Neural cell (in vitro differentiated cells): ENCODE measurements around the gene TAPBPL. TPM values are rescaled to one million over a fixed set of nuclear protein-coding genes. Genes with fewer than 3 reads are reported as not detected.
"Not testable (repeated sequence)": the region's sequence is repeated elsewhere in the genome, so short reads cannot be mapped to it uniquely, and the experiment has no call there.

Experiments
- H2AFZ ChIP-seq: fragments of 200-600, 300-800 bp; sonication (generic), shearing (Covaris generic); 2 replicates; pipeline ENCODE4 v1.6.0; 2014; ENCODE audit warnings: low read depth, mild to moderate bottlenecking, antibody characterized with exemption, low read length, moderate library complexity
- H3F3A ChIP-seq: fragments of 200-600 bp; shearing (Covaris generic); 2 replicates; pipeline ENCODE4 v1.6.1; 2016; ENCODE audit warnings: mild to moderate bottlenecking, moderate library complexity, mixed read lengths, antibody characterized with exemption, low read length; ENCODE audit not compliant: insufficient read depth, poor library complexity, severe bottlenecking
- H3K27ac ChIP-seq: fragments of 200-600, 300-800 bp; sonication (generic), shearing (Covaris generic); 2 replicates; pipeline ENCODE4 v1.5.1; 2014; ENCODE audit warnings: mild to moderate bottlenecking, low read length, moderate library complexity
- H3K27me3 ChIP-seq: fragments of 300-800, 200-600 bp; sonication (generic), shearing (Covaris generic); 2 replicates; pipeline ENCODE4 v1.6.0; 2014; ENCODE audit warnings: mild to moderate bottlenecking, low read depth, low read length, moderate library complexity; ENCODE audit not compliant: insufficient read depth
- H3K36me3 ChIP-seq: fragments of 300-800, 200-600 bp; sonication (generic), shearing (Covaris generic); 2 replicates; pipeline ENCODE4 v1.5.1; 2014; ENCODE audit warnings: mild to moderate bottlenecking, antibody characterized with exemption, low read length, moderate library complexity; ENCODE audit not compliant: insufficient read depth
- H3K4me2 ChIP-seq: fragments of 300-800, 200-600 bp; sonication (generic), shearing (Covaris generic); 2 replicates; pipeline ENCODE4 v1.6.0; 2014; ENCODE audit warnings: mild to moderate bottlenecking, low read length
- H3K4me3 ChIP-seq: fragments of 300-800, 200-600 bp; sonication (generic), shearing (Covaris generic); 2 replicates; pipeline ENCODE4 v1.5.1; 2014; ENCODE audit warnings: mild to moderate bottlenecking, low read length, moderate library complexity
- H3K79me2 ChIP-seq: fragments of 200-600 bp; shearing (Covaris generic); replicated peaks from 2 replicates; pipeline ENCODE4 v1.6.0; 2014; ENCODE audit warnings: mild to moderate bottlenecking, low read length, moderate library complexity; ENCODE audit not compliant: insufficient read depth
- H3K9ac ChIP-seq: fragments of 300-800, 200-600 bp; sonication (generic), shearing (Covaris generic); 2 replicates; pipeline ENCODE4 v1.6.1; 2016; ENCODE audit warnings: mild to moderate bottlenecking, low read length, mixed read lengths
- H3K9me2 ChIP-seq: fragments of 200-600 bp; shearing (Covaris generic); 2 replicates; pipeline ENCODE4 v1.6.1; 2016; ENCODE audit warnings: mild to moderate bottlenecking, low read length, mixed read lengths; ENCODE audit not compliant: insufficient read depth
- H3K9me3 ChIP-seq: fragments of 200-600, 300-800 bp; sonication (generic), shearing (Covaris generic); 2 replicates; pipeline ENCODE4 v1.6.1; 2016; ENCODE audit warnings: mild to moderate bottlenecking, mixed run types, low read length, moderate library complexity, mixed read lengths
- H4K20me1 ChIP-seq: fragments of 200-600 bp; shearing (Covaris generic); 2 replicates; pipeline ENCODE4 v1.6.1; 2016; ENCODE audit warnings: mild to moderate bottlenecking, mixed run types; ENCODE audit not compliant: insufficient read depth
- EP300 ChIP-seq: fragments of 450-650 bp; conservative IDR thresholded peaks from 2 replicates; pipeline ENCODE4 v1.6.1; 2014; ENCODE audit warnings: antibody characterized with exemption, mild to moderate bottlenecking, moderate library complexity; ENCODE audit not compliant: poor library complexity, severe bottlenecking
- EZH2 ChIP-seq: fragments of 200-600, 300-800 bp; shearing (Covaris generic), sonication (generic); IDR thresholded peaks from 2 replicates; pipeline ENCODE4 v1.6.1; 2014; ENCODE audit warnings: antibody characterized with exemption, low read length, borderline replicate concordance, mild to moderate bottlenecking; ENCODE audit not compliant: insufficient read depth, poor library complexity, severe bottlenecking
- MXI1 ChIP-seq: fragments of 450-650 bp; conservative IDR thresholded peaks from 2 replicates; pipeline ENCODE4 v1.6.1; 2014; ENCODE audit warnings: antibody characterized with exemption, mild to moderate bottlenecking; ENCODE audit not compliant: poor library complexity, severe bottlenecking
- POLR2AphosphoS5 ChIP-seq: IDR thresholded peaks from 2 replicates; pipeline ENCODE4 v1.6.1; 2012
- RAD21 ChIP-seq: fragments of 450-650 bp; conservative IDR thresholded peaks from 2 replicates; pipeline ENCODE4 v1.6.1; 2014; ENCODE audit warnings: antibody characterized with exemption, mild to moderate bottlenecking, moderate library complexity
- SMC3 ChIP-seq: fragments of 450-650 bp; conservative IDR thresholded peaks from 2 replicates; pipeline ENCODE4 v1.6.1; 2014; ENCODE audit warnings: antibody characterized with exemption, mild to moderate bottlenecking, moderate library complexity; ENCODE audit not compliant: poor library complexity
- TAF1 ChIP-seq: IDR thresholded peaks from 2 replicates; pipeline ENCODE4 v1.6.1; 2012; ENCODE audit warnings: low read depth
- polyA plus RNA-seq: library from polyadenylated mRNA; depleted of rRNA; stranded (reverse); fragments of >200 nt; gene quantifications from 2 replicates; pipeline ENCODE4 v1.2.3, GENCODE V29; 2014
- TF ChIP-seq, protein P1 (sequence below): IDR thresholded peaks from 2 replicates; pipeline ENCODE4 v1.6.1; 2012; ENCODE audit warnings: borderline replicate concordance
- TF ChIP-seq, protein P2 (sequence below): fragments of 450-650 bp; IDR thresholded peaks from 2 replicates; pipeline ENCODE4 v1.5.1; 2014; ENCODE audit warnings: antibody characterized with exemption, mild to moderate bottlenecking, moderate library complexity; ENCODE audit not compliant: poor library complexity, severe bottlenecking

Gene TAPBPL
- polyA plus RNA-seq, 1 donor from 2014 or later = not detected

DNA sequence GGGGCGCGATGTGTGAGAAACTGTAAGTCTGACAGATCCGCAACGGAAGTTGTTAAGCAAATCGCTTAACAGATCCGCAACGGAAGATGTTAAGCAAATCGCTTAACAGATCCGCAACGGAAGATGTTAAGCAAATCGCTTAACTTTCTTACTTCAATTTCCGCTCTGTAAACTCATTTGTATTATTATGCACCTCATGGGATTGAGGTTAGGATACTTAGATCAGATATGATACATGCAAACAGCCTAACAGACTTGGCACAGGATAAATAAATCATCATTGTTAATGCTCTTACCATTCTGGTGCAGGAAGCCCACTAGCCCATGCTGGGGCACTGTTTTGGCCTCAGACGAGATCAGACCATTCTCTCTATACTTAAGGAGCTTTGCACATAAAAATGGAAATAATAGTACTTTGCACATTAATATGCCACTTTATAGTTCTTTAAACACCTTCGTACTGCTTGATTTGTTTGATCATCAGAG, 42.5 kb downstream of the TAPBPL start:
- Histone ChIP-seq H3K27ac (no peak overlapping the region), H2AFZ (peak overlapping the region; percentile 19), H4K20me1 (no peaks in the 10 kb centered on the region), H3K36me3 (no peaks in the 10 kb centered on the region), H3K79me2 (peaks cover 32% of the 10 kb centered on the region), H3K4me2 (peak overlapping the region; percentile 79), H3K9ac (peak overlapping the region; percentile 28), H3K9me3 (no peaks in the 10 kb centered on the region), H3K4me3 (peak overlapping the region; percentile 93), H3K27me3 (no peaks in the 10 kb centered on the region), H3F3A (no peaks in the 10 kb centered on the region), H3K9me2 (no peaks in the 10 kb centered on the region)
- TF ChIP-seq POLR2AphosphoS5 (no peak), MXI1 (peak; percentile 42), RAD21 (no peak), TAF1 (no peak), EZH2 (no peak), SMC3 (no peak)
- TF ChIP-seq, protein P1, sequence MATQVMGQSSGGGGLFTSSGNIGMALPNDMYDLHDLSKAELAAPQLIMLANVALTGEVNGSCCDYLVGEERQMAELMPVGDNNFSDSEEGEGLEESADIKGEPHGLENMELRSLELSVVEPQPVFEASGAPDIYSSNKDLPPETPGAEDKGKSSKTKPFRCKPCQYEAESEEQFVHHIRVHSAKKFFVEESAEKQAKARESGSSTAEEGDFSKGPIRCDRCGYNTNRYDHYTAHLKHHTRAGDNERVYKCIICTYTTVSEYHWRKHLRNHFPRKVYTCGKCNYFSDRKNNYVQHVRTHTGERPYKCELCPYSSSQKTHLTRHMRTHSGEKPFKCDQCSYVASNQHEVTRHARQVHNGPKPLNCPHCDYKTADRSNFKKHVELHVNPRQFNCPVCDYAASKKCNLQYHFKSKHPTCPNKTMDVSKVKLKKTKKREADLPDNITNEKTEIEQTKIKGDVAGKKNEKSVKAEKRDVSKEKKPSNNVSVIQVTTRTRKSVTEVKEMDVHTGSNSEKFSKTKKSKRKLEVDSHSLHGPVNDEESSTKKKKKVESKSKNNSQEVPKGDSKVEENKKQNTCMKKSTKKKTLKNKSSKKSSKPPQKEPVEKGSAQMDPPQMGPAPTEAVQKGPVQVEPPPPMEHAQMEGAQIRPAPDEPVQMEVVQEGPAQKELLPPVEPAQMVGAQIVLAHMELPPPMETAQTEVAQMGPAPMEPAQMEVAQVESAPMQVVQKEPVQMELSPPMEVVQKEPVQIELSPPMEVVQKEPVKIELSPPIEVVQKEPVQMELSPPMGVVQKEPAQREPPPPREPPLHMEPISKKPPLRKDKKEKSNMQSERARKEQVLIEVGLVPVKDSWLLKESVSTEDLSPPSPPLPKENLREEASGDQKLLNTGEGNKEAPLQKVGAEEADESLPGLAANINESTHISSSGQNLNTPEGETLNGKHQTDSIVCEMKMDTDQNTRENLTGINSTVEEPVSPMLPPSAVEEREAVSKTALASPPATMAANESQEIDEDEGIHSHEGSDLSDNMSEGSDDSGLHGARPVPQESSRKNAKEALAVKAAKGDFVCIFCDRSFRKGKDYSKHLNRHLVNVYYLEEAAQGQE = no peak
- TF ChIP-seq, protein P2, sequence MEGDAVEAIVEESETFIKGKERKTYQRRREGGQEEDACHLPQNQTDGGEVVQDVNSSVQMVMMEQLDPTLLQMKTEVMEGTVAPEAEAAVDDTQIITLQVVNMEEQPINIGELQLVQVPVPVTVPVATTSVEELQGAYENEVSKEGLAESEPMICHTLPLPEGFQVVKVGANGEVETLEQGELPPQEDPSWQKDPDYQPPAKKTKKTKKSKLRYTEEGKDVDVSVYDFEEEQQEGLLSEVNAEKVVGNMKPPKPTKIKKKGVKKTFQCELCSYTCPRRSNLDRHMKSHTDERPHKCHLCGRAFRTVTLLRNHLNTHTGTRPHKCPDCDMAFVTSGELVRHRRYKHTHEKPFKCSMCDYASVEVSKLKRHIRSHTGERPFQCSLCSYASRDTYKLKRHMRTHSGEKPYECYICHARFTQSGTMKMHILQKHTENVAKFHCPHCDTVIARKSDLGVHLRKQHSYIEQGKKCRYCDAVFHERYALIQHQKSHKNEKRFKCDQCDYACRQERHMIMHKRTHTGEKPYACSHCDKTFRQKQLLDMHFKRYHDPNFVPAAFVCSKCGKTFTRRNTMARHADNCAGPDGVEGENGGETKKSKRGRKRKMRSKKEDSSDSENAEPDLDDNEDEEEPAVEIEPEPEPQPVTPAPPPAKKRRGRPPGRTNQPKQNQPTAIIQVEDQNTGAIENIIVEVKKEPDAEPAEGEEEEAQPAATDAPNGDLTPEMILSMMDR = peak; percentile 39

GRCh38 chr12:6494968-6495367, 43.1 kb downstream of the TAPBPL start:
- no peaks in the 10 kb centered on the region for H3K9me3 ChIP-seq
- no peaks in the 10 kb centered on the region for H4K20me1 ChIP-seq
- H3K9me2 ChIP-seq = no peaks in the 10 kb centered on the region
- peak overlapping the region; percentile 93 for H3K4me3 ChIP-seq
- peaks cover 32% of the 10 kb centered on the region for H3K79me2 ChIP-seq
- TF ChIP-seq EP300 (no peak), RAD21 (no peak), SMC3 (no peak), POLR2AphosphoS5 (no peak), EZH2 (no peak)
- TF ChIP-seq, protein P2 = no peak
- no peaks in the 10 kb centered on the region for H3F3A ChIP-seq
- no peak overlapping the region for H3K27ac ChIP-seq
- no peaks in the 10 kb centered on the region for H3K27me3 ChIP-seq
- no peak overlapping the region for H2AFZ ChIP-seq
- H3K36me3 ChIP-seq = no peaks in the 10 kb centered on the region
- peak overlapping the region; percentile 79 for H3K4me2 ChIP-seq
- peak overlapping the region; percentile 28 for H3K9ac ChIP-seq

GRCh38 chr12:6497291-6497690, 45.4 kb downstream of the TAPBPL start:
- not testable (repeated sequence) for H3F3A ChIP-seq, H4K20me1 ChIP-seq, H2AFZ ChIP-seq, H3K27me3 ChIP-seq, H3K36me3 ChIP-seq, H3K9me2 ChIP-seq, H3K9me3 ChIP-seq, H3K9ac ChIP-seq, H3K4me2 ChIP-seq, H3K4me3 ChIP-seq, H3K27ac ChIP-seq
- peaks cover 31% of the 10 kb centered on the region for H3K79me2 ChIP-seq
